GM12891 (cell line): Measurements from ENCODE around the gene TSPAN9.

Experiments used
- DNase-seq: peaks from one replicate; pipeline ENCODE4 v3.0.0; 2011; ENCODE audit warnings: low spot score; ENCODE audit not compliant: insufficient read length
- FAIRE-seq: peaks from 2 replicates; lab custom pipeline; 2011; peaks lifted over from hg19 to GRCh38; lab: Jason Lieb, UNC
- PAX5 ChIP-seq: IDR thresholded peaks from 2 replicates; pipeline ENCODE4 v1.6.1; 2011; ENCODE audit warnings: low read length, moderate library complexity, mild to moderate bottlenecking; ENCODE audit not compliant: insufficient read depth, severe bottlenecking
- POLR2A ChIP-seq: IDR thresholded peaks from 2 replicates; pipeline ENCODE4 v1.6.1; 2011; ENCODE audit warnings: low read depth, low read length, control low read depth
- POLR2AphosphoS5 ChIP-seq: IDR thresholded peaks from 2 replicates; pipeline ENCODE4 v1.6.1; 2011; ENCODE audit warnings: low read depth, low read length, control low read depth
- POU2F2 ChIP-seq: IDR thresholded peaks from 2 replicates; pipeline ENCODE4 v1.6.1; 2011; ENCODE audit warnings: low read depth, mild to moderate bottlenecking, control low read depth, low read length, moderate library complexity
- SPI1 ChIP-seq: IDR thresholded peaks from 2 replicates; pipeline ENCODE4 v1.6.1; 2011; ENCODE audit warnings: low read depth, low read length, control low read depth
- TAF1 ChIP-seq: IDR thresholded peaks from 2 replicates; pipeline ENCODE4 v1.6.1; 2011; ENCODE audit warnings: low read depth, low read length, control low read depth

Gene TSPAN9

GRCh38 chr12:3250576-3250975 is 173.4 kb downstream of the TSPAN9 start:
- FAIRE-seq (no peak), DNase-seq (no peak)
- TF ChIP-seq TAF1 = no peak
- no peak for TF ChIP-seq POLR2A
- TF ChIP-seq SPI1 = no peak
- TF ChIP-seq POLR2AphosphoS5 = no peak
- no peak for TF ChIP-seq POU2F2
- no peak for TF ChIP-seq PAX5

DNA sequence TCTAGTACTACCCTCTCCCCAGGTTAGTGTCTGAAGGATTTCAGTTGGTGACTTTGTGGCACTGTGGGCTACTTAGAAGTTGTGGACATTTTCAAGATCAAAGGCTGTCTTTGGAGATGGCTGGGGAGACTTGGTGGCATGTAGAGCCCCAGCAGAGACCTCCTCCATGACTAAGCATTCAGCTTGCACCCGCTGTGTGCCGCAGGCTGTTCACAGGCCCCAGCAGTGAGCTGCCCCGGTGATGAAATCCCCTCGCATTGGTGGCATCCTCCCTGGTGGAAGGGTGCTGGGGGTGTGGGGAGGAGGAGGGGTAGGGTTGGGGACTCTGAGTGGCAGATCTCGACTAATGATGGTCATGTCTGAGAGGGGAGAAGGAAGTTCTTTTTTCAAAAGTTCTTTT is 173.9 kb downstream of the TSPAN9 start:
- DNase-seq (no peak), FAIRE-seq (no peak)
- no peak for TF ChIP-seq POLR2AphosphoS5

- FAIRE-seq (no peak), DNase-seq (no peak)
- TF ChIP-seq PAX5 (no peak), POU2F2 (no peak), POLR2A (no peak), POLR2AphosphoS5 (no peak), SPI1 (no peak), TAF1 (no peak)
Measured at GRCh38 chr12:3251691-3252090, 174.5 kb downstream of the TSPAN9 start.

DNA sequence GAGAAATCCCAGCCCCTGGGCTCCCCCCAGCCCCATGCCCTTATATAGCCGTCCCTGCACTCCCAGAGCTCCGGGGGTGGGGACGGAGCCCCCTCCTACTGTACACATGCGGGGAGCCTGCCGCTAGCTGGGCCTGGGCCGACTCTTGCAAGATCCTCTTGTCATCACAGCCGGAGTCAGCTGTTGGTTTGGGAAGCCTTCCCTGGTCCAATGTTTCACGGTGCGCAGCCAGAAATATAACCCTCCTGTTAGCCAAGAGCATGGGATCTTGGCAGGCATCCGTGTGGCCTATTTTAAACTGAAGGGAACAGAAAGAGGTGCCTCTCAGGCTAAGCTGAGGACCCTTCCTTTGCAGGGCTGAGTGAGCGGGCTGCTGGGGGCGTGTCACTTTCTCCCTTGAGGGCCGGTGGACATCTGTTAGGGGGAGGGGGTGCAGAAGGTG is 175.3 kb downstream of the TSPAN9 start:
- DNase-seq (no peak), FAIRE-seq (no peak)
- TF ChIP-seq POLR2A = no peak
- TF ChIP-seq TAF1 = no peak
- TF ChIP-seq PAX5 = no peak
- no peak for TF ChIP-seq POU2F2
- no peak for TF ChIP-seq SPI1
- no peak for TF ChIP-seq POLR2AphosphoS5

DNA sequence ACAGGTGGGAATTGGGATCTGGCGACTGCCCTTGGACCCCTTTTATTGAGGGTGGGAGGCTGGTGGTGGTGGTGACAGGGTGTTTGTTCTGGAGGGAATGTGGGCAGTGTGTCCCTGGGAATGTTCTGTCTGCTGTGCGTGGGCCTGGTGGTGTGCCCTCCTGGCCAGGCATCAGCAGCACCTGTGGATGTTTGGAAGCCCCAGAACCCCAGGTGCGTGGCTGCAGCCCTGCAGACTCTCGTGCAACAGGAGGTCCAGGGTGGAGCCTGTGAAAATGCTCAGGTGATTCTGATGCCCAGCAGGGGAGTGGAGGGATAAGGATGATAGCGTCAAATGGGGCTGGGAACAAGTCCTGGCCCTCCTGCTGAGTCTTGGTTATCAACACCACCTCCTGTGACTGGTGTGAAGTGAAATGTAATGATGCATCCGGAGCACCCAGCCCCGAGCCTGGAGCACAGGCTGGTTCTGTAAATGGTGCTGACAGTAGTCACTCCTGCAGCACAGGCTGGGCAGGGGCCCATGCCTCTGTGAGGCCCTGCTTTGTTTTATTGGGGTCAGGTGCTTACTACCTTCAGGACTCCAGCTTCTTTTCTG is 176.6 kb downstream of the TSPAN9 start:
- DNase-seq (no peak), FAIRE-seq (no peak)
- TF ChIP-seq SPI1 = no peak
- TF ChIP-seq POU2F2 = no peak
- no peak for TF ChIP-seq TAF1
- TF ChIP-seq PAX5 = no peak
- no peak for TF ChIP-seq POLR2AphosphoS5
- no peak for TF ChIP-seq POLR2A

DNA sequence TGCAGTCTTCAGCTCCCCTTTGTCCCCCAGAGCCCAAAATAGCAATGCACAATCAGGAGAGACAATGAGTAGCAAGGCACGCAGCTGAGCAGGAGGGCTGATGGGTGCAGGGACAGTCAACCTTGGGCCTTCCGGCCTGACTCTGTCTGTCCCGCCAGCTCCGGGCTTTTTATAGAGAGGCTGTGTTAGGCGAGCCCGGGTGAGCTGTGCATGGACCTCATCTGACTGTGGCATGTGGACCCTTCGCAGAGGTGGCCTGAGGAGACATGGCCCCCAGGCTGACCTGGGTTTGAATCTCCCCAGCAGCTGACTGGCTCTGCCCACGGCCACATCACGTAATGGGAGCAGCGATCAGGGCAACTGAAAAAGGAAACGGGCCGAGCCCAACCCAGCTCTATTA is 177.9 kb downstream of the TSPAN9 start:
- TF ChIP-seq PAX5 = no peak
- TF ChIP-seq POLR2A = no peak
- TF ChIP-seq POLR2AphosphoS5 = no peak
- TF ChIP-seq POU2F2 = no peak
- no peak for TF ChIP-seq TAF1
- no peak for TF ChIP-seq SPI1

DNA sequence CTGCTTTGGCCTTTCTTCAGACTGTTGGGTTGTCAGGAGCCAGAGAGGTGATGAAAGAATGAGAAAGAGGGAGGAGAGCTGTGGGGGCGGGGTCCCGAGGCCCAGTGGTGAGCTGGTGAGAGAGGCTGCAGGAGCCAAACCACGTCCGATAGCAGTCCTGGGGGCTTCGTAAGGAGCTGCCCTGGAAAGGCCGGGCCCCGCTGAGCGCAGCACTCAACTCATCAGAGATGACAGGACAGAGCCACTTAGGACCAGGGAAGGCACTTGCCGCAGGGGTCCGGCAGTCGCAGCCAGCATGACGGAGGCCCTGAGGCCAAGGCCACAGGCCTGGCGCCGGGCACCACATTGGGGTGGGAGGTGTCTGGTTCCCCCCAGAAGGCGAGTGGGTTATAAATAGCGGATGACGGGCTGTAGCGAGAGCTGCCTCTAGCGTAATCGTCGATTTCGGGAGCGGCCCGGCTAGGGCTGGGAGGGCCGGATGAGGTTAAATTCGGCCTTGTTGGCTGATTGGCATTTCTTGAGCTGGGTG is 179.0 kb downstream of the TSPAN9 start:
- no peak for TF ChIP-seq TAF1
- TF ChIP-seq SPI1 = no peak
- TF ChIP-seq POU2F2 = no peak
- TF ChIP-seq PAX5 = no peak
- no peak for TF ChIP-seq POLR2AphosphoS5
- TF ChIP-seq POLR2A = no peak
- FAIRE-seq (no peak), DNase-seq (no peak)

More for the DNA sequence above, 177.9 kb downstream of the TSPAN9 start:
- FAIRE-seq (no peak), DNase-seq (no peak)

GRCh38 chr12:3257411-3257810 is 180.2 kb downstream of the TSPAN9 start:
- FAIRE-seq (no peak), DNase-seq (no peak)
- TF ChIP-seq POU2F2 = no peak
- TF ChIP-seq POLR2A = no peak
- TF ChIP-seq PAX5 = no peak
- no peak for TF ChIP-seq TAF1
- TF ChIP-seq SPI1 = no peak
- TF ChIP-seq POLR2AphosphoS5 = no peak

- DNase-seq = no peak
- no peak for TF ChIP-seq PAX5
- no peak for TF ChIP-seq POLR2AphosphoS5
- TF ChIP-seq POLR2A = no peak
- no peak for FAIRE-seq
Measured at GRCh38 chr12:3259973-3260372, 182.8 kb downstream of the TSPAN9 start.

- FAIRE-seq (no peak), DNase-seq (no peak)
- no peak for TF ChIP-seq POLR2A
Measured at GRCh38 chr12:3261782-3262359, 184.7 kb downstream of the TSPAN9 start.

DNA sequence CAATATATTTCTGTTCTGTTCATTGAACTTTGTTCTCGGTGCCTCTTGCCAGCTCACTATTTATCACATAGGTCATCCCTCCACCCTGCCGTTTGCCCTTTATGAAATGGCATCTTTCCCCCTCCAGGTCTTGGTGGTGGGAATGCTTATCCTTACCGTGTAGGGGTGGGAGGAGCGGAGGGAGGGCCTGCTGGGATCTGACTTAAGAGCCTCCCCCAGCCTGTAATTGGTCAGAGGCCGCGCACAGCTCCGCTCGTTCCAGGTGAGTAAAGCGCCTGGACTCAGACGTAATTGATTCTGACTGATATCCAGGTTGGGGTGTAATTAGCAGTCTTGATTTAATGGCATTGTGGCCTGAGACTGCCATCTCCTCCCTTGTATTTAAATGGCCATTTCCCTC is 185.3 kb downstream of the TSPAN9 start:
- FAIRE-seq (no peak), DNase-seq (no peak)
- TF ChIP-seq SPI1 (no peak), TAF1 (no peak), POLR2A (no peak), PAX5 (no peak), POLR2AphosphoS5 (no peak), POU2F2 (no peak)
